GM19395 (cell line): ENCODE data around the gene CLP1.
A peak's percentile ranks its signal among the peaks of the same experiment; 100 is the strongest.
"Not testable (repeated sequence)": the region's sequence is repeated elsewhere in the genome, so short reads cannot be mapped to it uniquely, and the experiment has no call there.

Source experiments
- ATAC-seq: cut with Tn5 transposase; IDR thresholded peaks from one replicate; pipeline ENCODE4 v1.9.1; 2021; ENCODE audit warnings: mild to moderate bottlenecking, moderate library complexity; ENCODE audit not compliant: unreplicated experiment

Gene CLP1

DNA sequence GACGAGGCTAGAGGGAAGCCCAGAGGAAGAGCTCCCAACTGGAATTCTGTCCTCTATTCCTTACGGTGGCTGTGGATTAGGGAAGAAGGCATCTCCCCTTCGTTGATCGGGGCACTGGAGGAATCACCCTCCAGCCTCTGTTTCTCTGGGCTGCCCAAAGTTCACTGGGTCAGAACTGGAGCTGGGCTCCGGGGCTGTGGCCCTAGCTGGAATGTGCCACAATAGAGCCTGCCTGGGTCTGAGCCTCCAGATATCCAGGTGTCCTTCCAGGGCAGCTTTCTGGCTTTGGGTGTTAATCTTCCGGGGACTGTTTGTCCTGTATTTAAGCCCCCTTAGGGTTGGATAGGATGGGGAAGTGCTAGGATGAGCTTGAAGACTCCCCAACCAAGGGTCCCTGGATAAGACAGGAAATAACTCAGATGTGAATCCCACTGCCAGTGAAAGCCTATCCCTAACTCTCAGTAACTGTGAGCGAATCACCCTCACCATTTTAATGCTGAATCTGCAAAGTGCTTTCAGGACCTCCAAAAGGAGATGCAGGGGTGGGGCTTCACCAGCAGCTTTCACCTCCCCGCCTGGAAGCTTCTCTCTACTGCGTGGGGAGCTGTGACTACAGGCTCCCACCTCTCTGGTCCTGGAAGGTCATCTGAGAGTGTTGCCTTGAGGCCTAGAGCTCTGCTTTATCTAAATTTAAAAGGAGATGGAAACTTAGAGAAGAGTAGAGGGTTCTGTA lies 17.3 kb upstream of the CLP1 start:
- ATAC-seq = no peak

DNA sequence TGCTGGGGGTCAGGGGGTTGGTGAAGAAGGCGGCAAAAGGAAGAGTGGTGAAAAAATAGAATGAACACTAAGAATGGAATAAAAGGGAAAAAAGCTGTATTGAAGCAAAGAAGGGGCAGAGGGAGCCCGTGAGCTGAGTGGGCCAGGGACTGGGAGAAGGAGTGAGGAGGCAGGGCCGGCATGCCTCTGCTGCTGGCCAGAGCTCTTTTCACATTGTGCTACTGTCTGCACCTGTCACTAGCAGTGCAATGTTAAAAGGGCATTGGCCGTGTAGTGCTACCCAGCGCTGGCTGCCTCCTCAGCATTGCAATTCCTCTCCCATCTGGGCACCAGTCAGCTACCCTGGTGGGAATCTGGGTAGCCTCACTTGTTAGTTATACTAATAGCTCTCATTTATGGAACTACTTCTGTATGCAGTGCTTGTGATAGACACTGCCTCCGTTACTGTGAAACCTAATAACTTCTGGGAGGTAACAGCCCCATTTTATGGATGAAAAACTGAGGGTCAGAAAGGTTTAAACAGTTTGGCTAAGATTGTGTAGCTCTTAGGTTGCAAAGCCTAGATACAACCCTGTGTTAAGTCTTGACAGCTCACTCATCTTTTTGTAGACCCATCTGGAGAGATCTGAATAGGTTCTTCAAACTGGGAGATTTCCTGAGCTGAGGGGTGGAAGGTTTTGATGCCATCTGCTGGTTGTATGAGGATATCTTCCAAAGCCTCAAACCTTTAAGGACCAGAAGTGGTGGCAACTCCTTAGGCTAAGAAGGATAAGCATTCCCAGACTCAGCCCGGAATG lies 16.4 kb upstream of the CLP1 start:
- ATAC-seq = no peak

DNA sequence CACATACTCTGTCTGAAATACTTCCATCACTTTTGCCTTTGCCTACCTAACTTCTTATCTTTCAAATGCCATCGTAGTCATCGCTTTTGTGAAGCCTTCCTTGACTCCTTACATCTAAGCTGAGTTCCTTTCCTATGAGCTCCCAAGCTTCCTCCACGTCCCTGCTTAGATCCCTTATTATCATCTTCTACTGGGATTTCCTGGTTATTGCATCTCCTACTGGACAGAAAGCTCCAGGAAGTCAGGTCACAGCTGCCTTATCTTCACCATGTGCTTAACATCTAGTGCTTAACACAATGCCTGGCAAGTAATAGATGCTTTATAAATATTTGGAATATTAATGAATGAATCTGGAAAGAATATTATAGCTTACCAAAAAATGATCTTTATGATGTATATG lies 13.8 kb upstream of the CLP1 start:
- no peak for ATAC-seq

DNA sequence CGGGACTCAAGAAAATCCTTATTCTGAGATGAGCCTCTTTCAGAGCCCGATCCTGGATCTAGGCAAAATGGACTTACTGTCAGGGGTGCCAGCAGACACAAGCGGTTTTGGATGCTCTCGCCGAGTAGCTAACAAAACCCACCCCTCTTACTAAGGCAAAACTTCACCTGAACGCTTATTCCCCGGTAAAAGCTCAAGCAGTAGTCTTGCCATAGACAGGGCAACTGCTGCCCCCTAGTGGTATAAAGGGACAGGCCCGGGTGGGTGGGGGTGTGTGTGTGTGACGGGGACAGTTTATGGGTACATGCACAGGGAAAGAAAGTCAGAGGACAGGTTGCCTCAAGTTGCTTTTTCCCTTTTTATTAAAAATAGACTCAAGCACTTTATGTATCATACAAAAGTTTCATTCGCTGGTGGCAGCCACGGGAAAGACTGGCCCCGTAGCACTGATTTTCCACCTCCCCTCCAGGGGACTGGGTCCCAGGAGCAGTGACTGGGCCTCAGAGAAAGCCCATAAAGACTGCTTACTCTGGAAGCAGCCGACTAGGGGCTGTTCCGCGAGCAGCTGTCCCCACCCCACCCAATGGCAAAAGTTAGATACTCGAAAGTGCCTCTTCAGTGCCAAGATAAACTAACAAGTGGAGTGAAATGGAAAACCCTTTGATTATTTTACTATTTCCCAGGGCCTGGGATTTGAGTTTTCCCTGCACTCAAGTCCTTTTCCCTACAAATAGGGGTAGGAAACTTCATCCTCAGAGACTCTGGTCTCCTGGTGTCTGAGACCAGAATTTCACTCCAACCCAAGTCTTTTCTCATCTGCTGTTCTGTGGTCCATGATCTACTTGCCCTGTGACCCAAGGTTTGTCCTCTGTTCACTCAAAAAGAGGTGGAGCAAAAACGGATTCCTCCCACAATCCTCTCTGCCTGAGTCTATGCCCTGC lies 12.5 kb upstream of the CLP1 start:
- peak; percentile 45 for ATAC-seq

DNA sequence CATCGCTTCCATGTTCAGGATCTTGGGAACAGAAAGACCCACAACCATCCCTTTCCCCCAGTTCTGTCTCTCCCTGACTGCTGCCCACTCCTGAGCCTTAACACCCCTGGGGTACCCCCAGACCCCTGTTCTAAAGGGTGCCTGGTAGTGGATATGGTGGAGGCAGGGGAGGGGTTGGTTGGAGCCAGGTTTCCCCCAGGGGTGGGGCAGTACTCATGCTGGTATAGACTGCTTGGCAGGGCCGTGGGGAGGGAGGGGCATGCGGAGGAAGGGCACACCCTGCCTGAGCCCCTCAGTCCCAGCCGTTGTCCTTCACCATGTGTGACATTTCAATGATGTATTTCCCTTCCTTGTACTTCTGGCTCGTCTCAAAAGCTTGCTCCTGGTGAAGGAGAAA lies 11.9 kb upstream of the CLP1 start:
- ATAC-seq = no peak

DNA sequence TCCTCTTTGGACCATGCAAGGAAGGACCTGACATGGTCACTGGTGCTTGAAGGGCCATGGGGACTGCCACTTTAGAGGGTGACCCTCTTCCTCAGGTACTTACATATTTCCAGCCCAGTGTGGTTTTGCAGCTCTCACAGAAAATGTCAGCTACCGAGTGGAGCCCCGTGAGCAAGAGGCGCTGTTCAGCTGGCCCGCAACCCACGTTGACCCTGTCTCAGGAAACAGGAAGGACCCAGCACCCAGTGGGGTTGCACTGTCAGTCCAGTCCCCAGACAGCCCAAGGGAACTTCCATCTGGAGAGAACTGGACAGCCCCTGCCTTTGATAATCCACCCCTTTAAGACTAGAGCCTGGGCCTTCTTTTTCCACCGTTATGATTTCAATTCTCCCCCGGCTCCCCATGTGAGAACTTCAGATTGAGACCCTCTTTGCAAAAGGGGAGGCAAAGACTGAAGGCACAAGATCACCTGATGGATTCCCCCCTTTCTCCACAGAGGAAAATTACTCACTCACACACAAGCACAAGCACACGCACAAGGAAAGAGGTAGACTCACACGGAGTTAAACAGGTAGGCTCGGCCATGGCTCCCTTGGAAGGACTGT lies 11.3 kb upstream of the CLP1 start:
- ATAC-seq = no peak

DNA sequence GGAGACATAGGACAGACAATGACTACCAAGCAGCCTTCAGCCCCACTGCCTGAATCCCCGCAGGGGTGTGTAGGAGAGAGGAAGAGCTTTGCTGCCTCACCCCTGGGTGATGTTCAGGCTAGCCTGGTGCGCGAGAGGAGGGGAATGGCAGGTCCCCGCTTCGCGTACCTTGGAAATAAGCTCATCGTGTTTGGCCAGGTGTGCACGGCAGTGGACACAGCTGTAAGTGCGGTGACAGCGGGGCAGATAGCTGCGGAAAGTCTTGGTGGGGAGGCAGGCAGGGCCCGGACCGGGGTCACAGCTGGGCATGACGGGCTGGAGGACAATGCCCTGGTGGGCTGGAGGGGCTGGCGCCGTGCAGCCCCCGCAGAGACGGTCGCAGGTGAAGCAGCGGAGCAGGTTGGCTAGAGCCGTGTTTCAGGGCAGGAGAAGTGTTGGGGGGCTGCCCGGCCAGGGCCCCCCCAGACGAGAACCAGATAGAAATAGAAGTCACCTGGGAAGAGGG lies 10.7 kb upstream of the CLP1 start:
- ATAC-seq = no peak

DNA sequence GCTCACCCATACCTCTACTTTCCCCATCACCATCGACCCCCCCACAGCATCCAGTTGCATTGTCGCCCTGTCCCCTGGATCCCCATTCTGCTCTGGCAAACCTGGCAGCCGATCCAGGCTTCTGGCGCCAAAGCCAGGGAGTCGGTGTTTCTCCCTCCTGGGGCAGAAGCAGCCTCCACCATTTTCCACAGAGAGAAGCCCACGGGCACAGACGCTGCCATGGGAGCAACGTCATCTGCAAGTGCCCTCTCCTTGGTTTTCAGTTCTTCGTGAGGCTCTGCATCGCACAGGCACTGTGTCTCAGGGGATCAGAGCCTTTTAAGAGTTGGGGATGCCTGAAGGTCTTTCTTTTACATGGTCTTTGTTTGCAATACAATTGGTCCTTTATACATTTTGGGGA lies 10.2 kb upstream of the CLP1 start:
- ATAC-seq = no peak

DNA sequence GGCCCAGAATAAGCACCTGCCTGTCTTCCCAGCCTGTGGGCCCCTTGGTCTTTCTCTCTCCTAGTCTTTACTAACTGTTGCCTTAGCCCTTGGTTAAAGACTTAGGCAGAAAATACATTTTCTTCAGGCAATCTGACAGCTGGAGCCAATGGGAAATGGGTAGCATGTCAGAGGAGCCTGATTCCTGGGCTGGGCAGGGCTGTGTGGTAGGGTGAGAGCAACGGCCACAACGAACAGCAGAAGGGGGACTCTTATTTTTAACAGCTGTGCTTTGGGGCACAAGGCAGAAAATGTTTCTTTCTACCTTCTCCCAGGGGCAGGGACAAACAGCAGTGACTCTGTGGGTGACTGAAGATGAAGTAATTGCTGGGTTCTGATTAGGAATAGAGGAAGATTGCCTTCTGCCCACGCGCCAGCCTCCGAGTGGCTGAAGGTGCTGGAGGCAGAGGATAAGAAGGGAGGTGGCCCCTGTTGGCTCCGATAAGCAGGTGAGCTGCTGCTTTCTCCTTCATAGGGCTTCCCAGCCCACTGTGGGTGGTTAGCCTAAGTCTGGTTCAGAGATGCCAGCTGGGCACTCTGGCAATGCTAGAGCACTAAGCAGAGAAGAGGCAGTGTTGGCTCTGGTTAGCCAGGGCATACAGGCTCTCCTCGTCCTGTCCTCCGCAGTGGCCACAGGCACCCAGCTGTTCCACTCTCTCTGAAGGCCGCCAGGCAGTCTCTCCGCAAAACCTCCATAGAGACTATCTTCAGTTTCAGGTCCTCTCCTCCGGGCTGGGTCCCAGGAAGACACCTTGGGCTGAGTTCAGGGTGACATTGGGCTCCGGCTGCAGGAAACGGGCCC lies 9.4 kb upstream of the CLP1 start:
- ATAC-seq = no peak

DNA sequence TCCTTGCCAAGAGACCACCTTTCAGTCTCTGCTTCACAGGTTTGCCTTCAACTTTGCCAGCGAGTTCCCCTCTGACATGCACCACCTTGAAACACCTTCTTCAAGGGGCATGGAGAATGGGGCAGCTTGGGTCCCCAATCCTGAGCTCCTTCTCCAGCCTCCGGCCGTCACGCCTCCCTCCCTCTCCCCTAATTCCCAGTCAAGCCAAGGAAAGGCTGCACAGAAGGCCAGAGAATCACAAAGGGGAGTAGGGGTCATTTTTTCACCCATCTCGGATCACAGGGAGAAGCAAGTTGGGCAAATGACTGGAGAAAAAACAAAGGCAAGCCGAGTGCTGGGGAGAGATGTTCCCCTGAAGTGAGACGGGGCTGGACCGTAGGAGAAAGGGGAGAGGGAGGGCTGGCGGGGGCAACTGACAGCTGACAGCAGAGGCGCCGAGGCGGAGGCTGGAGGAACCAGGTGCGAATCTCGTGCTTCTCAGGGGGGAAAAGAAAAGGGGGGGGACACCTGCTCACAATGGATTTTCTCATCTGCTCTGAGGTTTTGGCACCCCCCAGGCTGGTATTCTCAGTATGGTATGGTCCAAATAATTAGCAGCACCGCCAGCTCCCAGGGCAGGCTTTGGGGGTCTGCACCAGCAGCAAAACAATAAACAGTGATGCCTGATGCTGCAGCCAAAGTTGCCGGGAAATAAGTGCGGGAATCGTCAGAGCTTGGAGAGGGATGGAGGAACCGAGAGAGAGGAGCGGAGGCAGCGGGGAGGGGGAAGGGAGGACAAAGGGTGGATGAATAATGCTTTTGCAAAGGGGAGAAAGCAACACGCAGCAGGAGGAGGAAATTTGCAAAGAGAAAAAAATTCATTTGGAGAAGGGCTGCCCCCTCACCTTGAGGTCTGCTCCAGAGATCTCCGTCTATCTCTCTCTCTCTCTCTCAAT lies 8.5 kb upstream of the CLP1 start:
- ATAC-seq = no peak

DNA sequence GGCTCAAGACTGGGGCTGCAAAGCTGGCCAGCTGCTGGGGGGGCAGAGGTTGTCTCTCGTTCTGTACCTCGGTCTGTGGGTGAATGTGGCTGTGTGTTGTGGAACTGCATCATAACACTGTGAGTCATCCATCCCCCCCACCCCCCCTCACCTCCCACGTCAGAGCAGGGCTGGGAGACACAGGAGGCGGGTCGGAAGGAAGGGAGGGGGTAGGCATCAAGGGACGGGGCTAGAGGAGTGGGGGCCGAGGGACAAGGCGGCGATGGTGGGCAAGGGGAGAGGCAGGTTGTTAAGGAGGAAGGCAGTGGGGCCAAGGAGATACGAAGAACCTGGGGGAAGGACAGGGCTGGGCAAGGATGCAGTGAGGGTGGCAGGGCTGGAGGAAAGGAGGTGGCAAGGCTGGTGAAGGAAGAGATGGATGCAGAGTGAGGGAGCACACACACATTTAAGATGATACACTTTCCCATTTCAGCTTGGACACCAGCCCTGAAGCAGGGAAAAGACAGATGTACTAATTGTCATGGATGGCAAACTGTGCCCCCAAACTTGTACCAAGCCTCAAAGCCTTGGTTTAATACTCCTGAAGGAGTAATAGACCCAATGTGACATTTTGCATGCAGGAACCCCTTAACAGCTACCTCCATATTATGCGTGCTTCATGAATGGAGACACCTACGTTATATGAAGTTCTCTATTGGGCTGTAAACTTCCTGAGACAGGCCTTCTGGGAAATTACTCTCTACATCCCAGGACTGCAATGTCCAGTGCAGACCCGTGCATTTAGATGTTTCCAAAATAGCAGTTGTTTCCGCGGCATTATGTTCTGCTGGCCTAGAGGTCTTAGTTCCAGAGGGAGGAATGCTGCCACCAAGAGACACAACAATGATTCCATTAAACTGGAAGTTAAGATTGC lies 7.5 kb upstream of the CLP1 start, which contains the start of gene YPEL4:
YPEL4 (minus strand) TSS at position 87 of the 913 bp plus-strand sequence. CDS start 2,805 bp downstream, outside the sequence.
- ATAC-seq = no peak

DNA sequence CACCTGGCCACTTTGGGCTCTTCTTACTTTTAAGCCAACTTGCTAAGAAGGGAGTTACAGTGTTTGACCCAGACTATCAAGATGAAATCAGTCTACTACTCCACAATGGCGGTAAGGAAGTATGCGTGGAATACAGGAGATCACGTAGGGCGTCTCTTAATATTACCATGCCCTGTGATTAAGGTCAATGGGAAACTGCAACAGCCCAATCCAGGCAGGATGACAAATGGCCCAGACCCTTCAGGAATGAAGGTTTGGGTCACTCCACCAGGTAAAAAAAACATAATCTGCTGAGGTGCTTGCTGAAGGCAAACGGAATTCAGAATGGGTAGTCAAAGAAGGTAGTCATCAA lies 6.8 kb upstream of the CLP1 start:
- no peak for ATAC-seq

DNA sequence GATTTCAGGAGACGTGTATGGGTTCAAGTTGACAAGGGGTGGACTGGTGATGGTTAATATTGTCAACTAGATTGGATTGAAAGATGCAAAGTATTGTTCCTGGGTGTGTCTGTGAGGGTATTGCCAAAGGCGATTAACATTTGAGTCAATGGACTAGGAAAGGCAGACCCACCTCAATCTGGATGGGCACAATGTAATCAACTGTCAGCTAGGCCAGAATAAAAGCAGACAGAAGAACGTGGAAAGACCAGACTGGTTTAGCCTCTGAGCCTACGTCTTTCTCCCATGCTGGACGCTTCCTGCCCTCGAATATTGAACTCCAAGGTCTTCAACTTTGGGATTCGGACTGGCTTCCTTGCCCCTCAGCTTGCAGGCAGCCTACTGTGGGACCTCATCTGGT lies 6.2 kb upstream of the CLP1 start:
- no peak for ATAC-seq

DNA sequence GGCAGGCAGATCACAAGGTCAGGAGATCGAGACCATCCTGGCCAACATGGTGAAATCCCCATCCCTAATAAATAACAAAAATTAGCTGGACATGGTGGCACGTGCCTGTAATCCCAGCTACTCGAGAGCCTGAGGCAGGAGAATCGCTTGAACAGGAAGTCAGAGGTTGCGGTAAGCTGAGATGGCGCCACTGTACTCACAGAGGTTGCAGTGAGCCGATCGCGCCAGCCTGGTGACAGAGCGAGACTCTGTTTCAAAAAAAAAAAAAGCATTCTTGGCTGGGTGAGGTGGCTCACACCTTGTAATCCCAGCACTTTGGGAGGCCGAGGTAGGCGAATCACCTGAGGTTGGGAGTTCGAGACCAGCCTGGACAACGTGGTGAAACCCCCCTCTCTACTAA lies 5.3 kb upstream of the CLP1 start:
- not testable (repeated sequence) for ATAC-seq

DNA sequence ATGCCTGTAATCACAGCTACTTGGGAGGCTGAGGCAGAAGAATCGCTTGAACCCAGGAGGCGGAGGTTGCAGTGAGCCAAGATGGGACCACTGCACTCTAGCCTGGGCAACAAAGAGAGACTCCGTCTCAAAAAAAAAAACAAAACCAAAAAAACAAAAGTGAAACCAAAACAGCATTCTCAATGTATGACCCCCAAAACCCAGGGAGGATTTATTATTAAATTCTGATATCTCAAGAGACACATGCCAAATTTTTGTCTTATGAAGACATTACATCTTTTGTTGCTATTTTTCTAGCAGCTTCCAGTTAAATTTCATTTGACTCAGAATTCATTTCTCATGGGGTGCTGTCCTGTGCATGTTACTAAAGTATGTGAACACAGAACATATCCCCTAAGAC lies 4.9 kb upstream of the CLP1 start:
- ATAC-seq = no peak

DNA sequence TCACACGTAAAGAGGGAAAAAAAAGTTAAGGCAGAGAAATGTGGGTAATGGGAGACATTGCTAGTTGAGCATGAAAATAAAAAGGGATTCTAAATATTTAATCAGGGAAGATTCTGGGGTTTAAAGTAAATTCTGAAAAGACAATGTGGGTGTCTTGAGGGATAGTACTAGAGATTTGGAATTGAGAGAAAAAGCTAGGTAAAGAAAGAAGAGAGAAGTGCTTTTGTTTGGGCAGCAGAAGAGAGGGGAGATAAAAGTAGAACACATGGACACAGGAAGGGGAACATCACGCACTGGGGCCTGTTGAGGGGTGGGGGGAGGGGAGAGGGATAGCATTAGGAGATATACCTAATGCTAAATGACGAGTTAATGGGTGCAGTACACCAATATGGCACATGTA lies 4.4 kb upstream of the CLP1 start:
- no peak for ATAC-seq

DNA sequence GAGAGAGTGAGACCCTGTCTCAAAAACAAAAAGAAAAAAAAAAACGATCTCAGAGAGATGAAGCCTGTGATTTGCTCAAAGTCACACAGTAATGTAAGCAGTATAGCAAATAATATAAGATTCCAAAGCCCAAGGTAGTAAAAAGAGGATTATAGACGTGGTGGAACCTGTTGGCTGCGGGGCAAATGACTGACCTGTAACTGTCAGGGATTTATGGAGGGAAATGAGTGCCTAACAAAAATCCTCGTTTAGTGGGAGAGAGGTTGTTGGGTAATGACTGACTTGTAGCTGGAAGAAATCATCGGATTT lies 723 bp upstream of the CLP1 start:
- ATAC-seq = no peak

DNA sequence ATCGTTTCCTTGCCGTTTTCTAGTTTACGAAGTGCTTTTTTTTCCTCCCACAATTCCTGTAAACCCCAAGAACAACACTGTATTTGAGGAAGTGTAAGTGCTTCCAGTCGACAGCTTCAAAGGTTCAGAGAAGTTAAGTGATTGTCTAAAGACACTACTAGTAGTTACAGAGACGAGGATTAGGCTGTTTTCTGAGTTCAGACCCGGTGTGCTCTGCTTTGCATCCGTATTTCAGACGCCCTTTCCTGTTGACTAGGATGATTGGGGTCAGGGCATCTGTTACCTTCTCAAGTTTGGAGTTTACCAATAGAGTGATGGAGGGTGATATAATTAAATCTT lies 430 bp downstream of the CLP1 start:
- ATAC-seq = no peak
